BE2C (cell line): ENCODE measurements around the gene LMF2.

Experiments used
- DNase-seq: peaks from one replicate; pipeline ENCODE4 v3.0.0-alpha.2; 2020
- H3K27me3 ChIP-seq: fragments of 250-450 bp; sonication (Bioruptor Pico); 2 replicates; pipeline ENCODE4 v1.5.1; 2020; ENCODE audit warnings: mild to moderate bottlenecking
- H3K36me3 ChIP-seq: fragments of 250-450 bp; sonication (Bioruptor Pico); 2 replicates; pipeline ENCODE4 v1.5.1; 2020; ENCODE audit warnings: mild to moderate bottlenecking
- H3K4me1 ChIP-seq: fragments of 250-450 bp; sonication (Bioruptor Pico); 2 replicates; pipeline ENCODE4 v1.5.1; 2020
- H3K4me3 ChIP-seq: 2 replicates; pipeline ENCODE4 v1.5.1; 2011; ENCODE audit warnings: low read depth, low read length
- H3K9me3 ChIP-seq: fragments of 250-450 bp; sonication (Bioruptor Pico); 2 replicates; pipeline ENCODE4 v1.5.1; 2020
- TF ChIP-seq, protein P1 (sequence below): IDR thresholded peaks from 2 replicates; pipeline ENCODE4 v1.5.1; 2012; ENCODE audit warnings: mild to moderate bottlenecking, low read depth, low read length

LMF2 gene

DNA sequence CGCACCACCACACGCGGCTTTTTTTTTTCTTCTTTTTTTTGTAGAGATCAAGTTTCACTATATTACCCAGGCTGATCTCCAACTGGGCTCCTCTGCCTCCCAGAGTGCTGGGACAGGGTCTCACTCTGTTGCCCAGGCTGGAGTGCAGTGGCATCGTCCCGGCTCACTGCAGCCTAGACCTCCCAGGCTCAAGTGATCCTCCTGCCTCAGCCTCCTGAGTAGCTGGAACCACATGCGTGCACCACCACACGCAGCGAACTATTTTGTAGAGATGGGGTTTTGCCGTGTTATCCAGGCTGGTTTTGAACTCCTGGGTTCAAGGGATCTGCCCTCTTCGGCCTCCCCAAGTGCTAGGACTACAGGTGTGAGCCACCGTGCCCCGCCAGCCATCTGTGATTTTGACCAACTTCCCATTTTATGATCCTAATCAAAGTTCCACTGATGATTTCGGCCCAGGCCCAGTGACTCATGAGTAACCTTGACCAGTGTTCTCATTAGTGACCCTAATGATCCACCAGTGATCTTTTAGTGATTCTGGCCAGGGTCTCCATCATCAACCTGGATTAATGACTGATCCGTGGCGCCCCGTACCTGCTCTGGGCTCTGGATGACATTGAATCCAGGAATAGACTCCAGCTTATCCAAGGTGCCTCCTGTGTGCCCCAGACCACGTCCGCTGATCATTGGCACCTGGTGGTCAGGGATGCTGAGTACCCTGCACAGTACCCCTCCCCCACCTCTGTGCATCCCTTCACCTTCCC lies 20.6 kb upstream of the LMF2 start:
- peaks cover 10% of the 10 kb centered on the region for H3K36me3 ChIP-seq
- no peak overlapping the region for H3K4me3 ChIP-seq
- peaks cover 17% of the 10 kb centered on the region for H3K4me1 ChIP-seq
- DNase-seq, result no peak
- peaks cover 5% of the 10 kb centered on the region; the same call in 1 of the 2 replicates for H3K9me3 ChIP-seq
- peaks cover 40% of the 10 kb centered on the region for H3K27me3 ChIP-seq
- TF ChIP-seq, protein P1, sequence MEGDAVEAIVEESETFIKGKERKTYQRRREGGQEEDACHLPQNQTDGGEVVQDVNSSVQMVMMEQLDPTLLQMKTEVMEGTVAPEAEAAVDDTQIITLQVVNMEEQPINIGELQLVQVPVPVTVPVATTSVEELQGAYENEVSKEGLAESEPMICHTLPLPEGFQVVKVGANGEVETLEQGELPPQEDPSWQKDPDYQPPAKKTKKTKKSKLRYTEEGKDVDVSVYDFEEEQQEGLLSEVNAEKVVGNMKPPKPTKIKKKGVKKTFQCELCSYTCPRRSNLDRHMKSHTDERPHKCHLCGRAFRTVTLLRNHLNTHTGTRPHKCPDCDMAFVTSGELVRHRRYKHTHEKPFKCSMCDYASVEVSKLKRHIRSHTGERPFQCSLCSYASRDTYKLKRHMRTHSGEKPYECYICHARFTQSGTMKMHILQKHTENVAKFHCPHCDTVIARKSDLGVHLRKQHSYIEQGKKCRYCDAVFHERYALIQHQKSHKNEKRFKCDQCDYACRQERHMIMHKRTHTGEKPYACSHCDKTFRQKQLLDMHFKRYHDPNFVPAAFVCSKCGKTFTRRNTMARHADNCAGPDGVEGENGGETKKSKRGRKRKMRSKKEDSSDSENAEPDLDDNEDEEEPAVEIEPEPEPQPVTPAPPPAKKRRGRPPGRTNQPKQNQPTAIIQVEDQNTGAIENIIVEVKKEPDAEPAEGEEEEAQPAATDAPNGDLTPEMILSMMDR, result no peak

DNA sequence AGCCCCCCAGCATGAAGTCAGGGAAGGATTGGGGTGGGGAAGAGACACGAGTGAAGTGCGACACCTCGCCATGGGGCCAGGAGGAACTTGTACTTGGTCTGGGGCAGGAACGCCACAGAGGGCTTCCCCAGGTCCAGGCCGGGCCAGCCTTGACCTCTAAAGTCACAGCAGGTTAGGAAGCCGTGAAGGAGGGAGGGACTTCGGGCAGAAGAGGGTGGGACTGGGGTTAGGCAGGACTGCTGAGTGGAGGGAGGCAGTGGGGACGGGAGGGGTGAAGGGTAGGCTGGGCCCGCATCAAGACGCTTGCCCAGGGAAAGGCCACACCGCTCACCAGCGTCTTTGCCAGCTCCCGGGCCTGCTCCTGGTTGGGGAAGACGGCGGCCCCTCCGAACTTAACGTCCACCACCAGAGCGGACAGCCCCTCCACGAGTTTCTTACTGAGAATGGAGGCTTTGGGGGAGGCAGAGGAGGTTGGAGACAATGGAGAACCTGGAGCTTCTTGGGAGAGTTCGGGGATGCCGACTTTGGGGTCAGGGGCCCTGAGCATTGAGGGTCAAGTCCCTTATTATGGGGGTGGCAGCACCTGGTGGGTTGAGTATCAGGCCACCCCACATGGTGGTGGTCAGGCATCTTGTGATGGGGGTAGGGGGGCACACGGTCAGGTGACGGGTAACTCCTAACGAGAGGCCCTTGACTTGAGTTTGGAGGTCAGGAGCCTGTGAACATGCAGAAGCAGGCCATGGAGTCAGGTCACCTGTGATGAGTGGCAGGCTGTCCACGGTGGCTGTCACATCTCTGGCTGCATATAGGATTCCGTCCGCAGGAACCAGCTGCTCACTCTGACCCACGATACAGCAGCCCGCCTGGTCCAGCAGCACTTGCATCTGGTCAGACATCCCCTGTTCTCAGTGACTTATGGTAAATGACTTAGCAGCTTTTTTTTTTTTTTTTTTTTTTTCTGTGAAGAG lies 19.6 kb upstream of the LMF2 start:
- DNase-seq, result peak; percentile 66
- TF ChIP-seq, protein P1, result no peak
- Histone ChIP-seq H3K9me3 (peaks cover 5% of the 10 kb centered on the region; the same call in 1 of the 2 replicates), H3K4me1 (peaks cover 17% of the 10 kb centered on the region), H3K27me3 (peaks cover 30% of the 10 kb centered on the region), H3K36me3 (peaks cover 17% of the 10 kb centered on the region), H3K4me3 (peak overlapping the region; percentile 85)

DNA sequence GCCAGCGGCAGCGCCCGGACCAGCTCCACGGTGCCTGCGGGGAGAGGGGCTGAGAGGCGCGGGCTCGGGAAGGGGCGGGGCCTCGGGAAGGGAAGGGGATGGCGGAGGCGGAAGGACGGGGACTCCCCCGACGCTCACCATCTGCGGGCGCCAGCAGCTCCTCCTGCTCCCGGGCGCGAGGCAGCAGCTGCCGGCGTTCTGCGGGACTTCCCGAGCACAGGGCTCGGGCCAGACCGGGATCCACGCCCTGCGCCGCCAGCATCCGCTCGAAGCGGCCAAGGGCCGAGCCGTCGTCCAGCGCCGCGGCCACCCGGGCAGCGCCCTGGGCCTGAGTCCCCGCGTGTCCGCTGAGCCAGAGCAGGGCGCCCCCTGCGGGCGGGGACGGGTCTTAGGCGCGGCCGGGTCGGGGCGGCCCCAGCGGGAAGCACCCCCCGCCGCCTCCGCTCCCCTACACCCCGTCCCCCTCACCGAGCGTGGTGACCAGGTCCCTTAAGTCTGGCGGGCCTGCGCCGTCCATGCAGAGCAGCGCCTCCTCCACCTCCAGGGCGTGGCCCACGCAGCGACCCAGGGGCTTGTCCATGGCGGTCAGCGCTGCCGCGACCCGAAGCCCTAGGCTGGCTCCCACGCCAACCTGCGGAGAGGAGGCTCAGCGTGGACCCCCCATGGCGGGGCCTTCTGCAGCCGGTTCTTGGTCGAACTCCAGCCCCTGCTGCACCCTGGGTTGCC lies 18.8 kb upstream of the LMF2 start:
- peaks cover 24% of the 10 kb centered on the region for H3K36me3 ChIP-seq

DNA sequence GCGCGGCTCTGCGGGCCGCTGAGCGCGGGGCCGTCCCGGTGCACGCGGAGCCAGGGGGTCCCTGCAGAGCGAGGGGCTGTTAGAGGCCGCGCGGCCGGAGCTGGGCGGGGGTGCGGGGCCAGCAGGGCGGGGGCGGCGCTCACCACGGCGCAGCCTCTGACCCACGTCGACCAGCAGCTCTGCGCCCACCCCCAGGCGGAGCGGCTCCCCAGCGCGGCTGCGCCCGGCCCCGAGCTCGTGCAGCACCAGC lies 18.3 kb upstream of the LMF2 start:
- Histone ChIP-seq H3K4me1 (peaks cover 13% of the 10 kb centered on the region; the same call in 1 of the 2 replicates), H3K27me3 (peaks cover 17% of the 10 kb centered on the region), H3K9me3 (peaks cover 5% of the 10 kb centered on the region; the same call in 1 of the 2 replicates), H3K36me3 (peaks cover 28% of the 10 kb centered on the region), H3K4me3 (peak overlapping the region; percentile 85)
- DNase-seq, result no peak
- TF ChIP-seq, protein P1, result no peak

More for the DNA sequence above, 18.8 kb upstream of the LMF2 start:
- H3K4me1 ChIP-seq, result peaks cover 17% of the 10 kb centered on the region
- H3K27me3 ChIP-seq, result peaks cover 22% of the 10 kb centered on the region
- peak overlapping the region; percentile 85 for H3K4me3 ChIP-seq
- DNase-seq, result peak; percentile 91
- TF ChIP-seq, protein P1, result peak; percentile 40; the same call in 1 of the 2 replicates
- H3K9me3 ChIP-seq, result peaks cover 5% of the 10 kb centered on the region; the same call in 1 of the 2 replicates

DNA sequence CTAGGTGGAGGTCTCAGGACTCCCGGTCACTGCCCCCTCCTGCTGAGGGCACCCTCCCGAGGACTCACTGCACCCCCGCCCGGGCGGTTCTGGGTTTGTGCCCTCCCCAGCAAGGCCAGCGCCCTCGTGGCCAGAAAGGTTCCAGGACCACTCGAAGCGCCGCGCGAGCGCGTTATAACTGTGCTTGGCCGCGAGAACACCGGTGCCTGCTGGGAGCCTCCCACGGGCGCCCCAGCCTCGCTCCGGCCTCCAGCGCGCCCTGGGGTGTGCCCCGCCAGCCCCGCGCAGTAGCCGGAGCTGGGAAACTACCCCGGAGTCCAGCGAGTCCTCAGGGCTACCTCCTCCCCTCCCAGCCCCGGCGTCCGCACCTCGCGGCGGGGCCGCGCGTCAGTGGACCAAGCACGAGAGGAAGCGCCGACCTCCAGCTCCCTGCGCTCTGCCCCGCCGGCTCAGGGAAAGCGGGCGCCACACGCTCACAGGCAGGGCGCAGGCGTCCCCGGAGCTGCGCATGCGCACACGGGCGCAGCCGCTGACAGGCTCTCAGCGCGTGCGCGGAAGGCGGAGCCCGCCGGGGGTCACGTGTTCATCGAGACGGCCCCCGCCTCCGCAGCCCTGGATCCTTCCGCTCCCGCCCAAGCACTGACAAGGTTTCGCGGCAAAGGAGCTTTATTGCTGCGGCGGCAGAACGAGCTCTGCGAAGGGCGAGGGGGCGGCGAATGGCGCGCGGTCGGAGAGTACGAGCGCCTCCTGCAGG lies 17.8 kb upstream of the LMF2 start, which contains the start of gene SCO2:
Gene SCO2, minus strand, starts transcription at position 495 of the 754 bp plus-strand sequence. CDS start 1,187 bp downstream, outside the sequence.
- H3K27me3 ChIP-seq, result peaks cover 12% of the 10 kb centered on the region
- peak within 1 kb of the TSS; percentile 85 for H3K4me3 ChIP-seq
- H3K36me3 ChIP-seq, result peaks cover 30% of the 10 kb centered on the region
- peaks cover 13% of the 10 kb centered on the region; the same call in 1 of the 2 replicates for H3K4me1 ChIP-seq
- DNase-seq, result peak; percentile 99
- peaks cover 3% of the 10 kb centered on the region; the same call in 1 of the 2 replicates for H3K9me3 ChIP-seq
- TF ChIP-seq, protein P1, result peak; percentile 52
